A673 (cell line): ENCODE results near the gene JPT1. TPM values are rescaled to one million over a fixed set of nuclear protein-coding genes. Genes with fewer than 3 reads are reported as not detected.
A peak's percentile ranks its signal among the peaks of the same experiment; 100 is the strongest.

ENCODE experiments used
- BruUV-seq: library from RNA; stranded (reverse); fragments of 400-500 nt; replicated peaks from 2 replicates; lab custom pipeline; 2021; lab: Mats Ljungman, UMichigan
- CTCF ChIA-PET: fragments of 300-600 bp; sonication (Branson Sonifier 250); formaldehyde crosslinking; loops from one replicate; lab custom pipeline; 2022; ENCODE audit warnings: antibody characterized with exemption; lab: Charles Lee
- POLR2A ChIA-PET: fragments of 300-600 bp; sonication (Branson Sonifier 250); formaldehyde crosslinking; loops from one replicate; lab custom pipeline; 2022; ENCODE audit warnings: antibody characterized with exemption; ENCODE audit not compliant: low non-redundant PET; lab: Charles Lee
- DNase-seq: peaks from one replicate; pipeline ENCODE4 v3.0.0-alpha.2; 2015; ENCODE audit warnings: low spot score
- H3K27ac ChIP-seq: fragments of 200-600 bp; sonication (generic); 2 replicates; pipeline ENCODE4 v1.5.1; 2016; ENCODE audit warnings: mixed run types, low read depth, mild to moderate bottlenecking, mixed read lengths, antibody characterized with exemption, low read length; ENCODE audit not compliant: poor library complexity, severe bottlenecking
- H3K27me3 ChIP-seq: fragments of 200-600 bp; sonication (generic); replicated peaks from 2 replicates; pipeline ENCODE4 v1.6.1; 2017; ENCODE audit warnings: mixed run types, low read depth, mild to moderate bottlenecking, mixed read lengths, antibody characterized with exemption, low read length; ENCODE audit not compliant: insufficient read depth, poor library complexity
- H3K36me3 ChIP-seq: fragments of 200-600 bp; sonication (generic); 2 replicates; pipeline ENCODE4 v1.6.1; 2016; ENCODE audit warnings: mixed run types, mild to moderate bottlenecking, mixed read lengths, antibody characterized with exemption, low read length; ENCODE audit not compliant: insufficient read depth, poor library complexity, severe bottlenecking
- H3K4me1 ChIP-seq: fragments of 200-600 bp; sonication (generic); 2 replicates; pipeline ENCODE4 v1.6.1; 2017; ENCODE audit warnings: mixed run types, mild to moderate bottlenecking, mixed read lengths, antibody characterized with exemption, low read length; ENCODE audit not compliant: insufficient read depth, poor library complexity, severe bottlenecking
- H3K4me3 ChIP-seq: fragments of 200-600 bp; sonication (generic); 2 replicates; pipeline ENCODE4 v1.5.1; 2016; ENCODE audit warnings: low read depth, mixed run types, mild to moderate bottlenecking, mixed read lengths, low read length; ENCODE audit not compliant: poor library complexity, severe bottlenecking
- H3K9me3 ChIP-seq: fragments of 200-600 bp; sonication (generic); 2 replicates; pipeline ENCODE4 v1.6.1; 2016; ENCODE audit warnings: mixed run types, low read depth, mild to moderate bottlenecking, mixed read lengths, antibody characterized with exemption, low read length; ENCODE audit not compliant: poor library complexity, severe bottlenecking
- CTCF ChIP-seq: fragments of 300-800, 200-600 bp; sonication (generic); conservative IDR thresholded peaks from 2 replicates; pipeline ENCODE4 v1.5.1; 2017; ENCODE audit warnings: low read depth, mild to moderate bottlenecking, antibody characterized with exemption, low read length, moderate library complexity, mixed read lengths
- EZH2 ChIP-seq: fragments of 200-600 bp; sonication (generic); IDR thresholded peaks from 2 replicates; pipeline ENCODE4 v1.6.1; 2017; ENCODE audit warnings: borderline replicate concordance, low read depth, mild to moderate bottlenecking, mixed read lengths, antibody characterized with exemption, low read length; ENCODE audit not compliant: poor library complexity, severe bottlenecking
- intact Hi-C: fragments of 100-400 bp; cut with micrococcal nuclease; formaldehyde crosslinking; loops from one replicate; pipeline ENCODE4 v1.10.0; 2022; ENCODE audit not compliant: unreplicated experiment
- total RNA-seq: library from RNA; stranded (reverse); gene quantifications from 2 replicates; pipeline ENCODE4 v1.2.3, GENCODE V29; 2021

Gene JPT1
- total RNA-seq, 1 experiment from 2014 or later: 526 TPM

DNA sequence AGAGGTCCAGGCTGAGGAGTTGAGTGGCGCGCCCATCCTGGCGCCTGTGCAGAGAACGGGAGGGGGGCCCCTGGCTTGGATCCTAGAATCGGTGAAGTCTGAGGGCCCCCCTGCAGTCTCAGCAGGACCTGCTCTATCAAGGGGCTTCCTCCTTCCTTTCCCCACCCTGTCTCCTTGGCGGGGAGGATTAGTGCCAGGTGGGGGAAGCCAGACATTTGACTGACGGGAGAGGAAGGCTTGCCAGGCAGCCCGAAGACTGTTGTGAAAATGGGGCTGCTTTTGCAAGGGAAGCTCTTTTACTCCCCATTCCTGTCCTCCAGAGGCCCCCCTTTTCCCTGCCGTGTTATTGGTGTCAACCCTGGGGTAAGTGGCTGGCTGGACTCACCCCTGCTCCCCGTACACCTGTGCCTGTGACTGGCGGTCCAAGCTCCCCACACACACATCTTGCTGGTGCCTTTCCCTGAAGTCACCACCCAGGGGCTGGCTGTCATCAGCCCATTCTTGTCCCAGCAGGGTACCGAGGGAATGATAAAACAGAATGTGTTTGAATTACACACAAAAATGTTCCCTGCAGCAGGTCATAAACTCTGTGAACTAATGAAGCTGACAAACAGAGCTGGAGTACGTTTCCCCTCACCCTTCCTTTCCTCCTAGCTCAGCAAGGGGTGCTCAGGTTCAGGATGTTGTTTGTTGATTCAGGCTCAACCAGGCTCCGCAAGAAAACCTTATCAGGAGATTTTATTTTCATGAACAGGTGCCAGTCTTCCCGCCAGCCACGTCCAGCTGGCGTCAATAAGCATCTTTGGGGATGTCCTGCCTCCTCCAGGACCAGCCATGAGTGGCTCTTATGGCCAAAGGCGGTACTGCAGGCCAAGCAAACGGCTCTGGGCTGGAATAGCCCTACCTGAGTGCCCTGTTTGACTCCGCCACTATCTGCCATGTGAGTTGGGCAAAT, 48.9 kb downstream of the JPT1 start:
- Histone ChIP-seq H3K9me3 (no peaks in the 10 kb centered on the region), H3K4me1 (peaks cover 10% of the 10 kb centered on the region), H3K27ac (no peak overlapping the region), H3K4me3 (no peak overlapping the region), H3K27me3 (no peaks in the 10 kb centered on the region), H3K36me3 (no peaks in the 10 kb centered on the region)
- intact Hi-C loops: no loop called here
- POLR2A ChIA-PET: no interaction called here
- TF ChIP-seq EZH2 (no peak), CTCF (peak; percentile 63)
- CTCF ChIA-PET: interaction anchor here (0.6 to 3.4 kb wide), 2 partner anchors 9 to 336 kb away, joined by 3 to 11 read pairs; no protein-coding TSS in a partner anchor
- DNase-seq: peak; percentile 45
- BruUV-seq: no TSS peak

DNA sequence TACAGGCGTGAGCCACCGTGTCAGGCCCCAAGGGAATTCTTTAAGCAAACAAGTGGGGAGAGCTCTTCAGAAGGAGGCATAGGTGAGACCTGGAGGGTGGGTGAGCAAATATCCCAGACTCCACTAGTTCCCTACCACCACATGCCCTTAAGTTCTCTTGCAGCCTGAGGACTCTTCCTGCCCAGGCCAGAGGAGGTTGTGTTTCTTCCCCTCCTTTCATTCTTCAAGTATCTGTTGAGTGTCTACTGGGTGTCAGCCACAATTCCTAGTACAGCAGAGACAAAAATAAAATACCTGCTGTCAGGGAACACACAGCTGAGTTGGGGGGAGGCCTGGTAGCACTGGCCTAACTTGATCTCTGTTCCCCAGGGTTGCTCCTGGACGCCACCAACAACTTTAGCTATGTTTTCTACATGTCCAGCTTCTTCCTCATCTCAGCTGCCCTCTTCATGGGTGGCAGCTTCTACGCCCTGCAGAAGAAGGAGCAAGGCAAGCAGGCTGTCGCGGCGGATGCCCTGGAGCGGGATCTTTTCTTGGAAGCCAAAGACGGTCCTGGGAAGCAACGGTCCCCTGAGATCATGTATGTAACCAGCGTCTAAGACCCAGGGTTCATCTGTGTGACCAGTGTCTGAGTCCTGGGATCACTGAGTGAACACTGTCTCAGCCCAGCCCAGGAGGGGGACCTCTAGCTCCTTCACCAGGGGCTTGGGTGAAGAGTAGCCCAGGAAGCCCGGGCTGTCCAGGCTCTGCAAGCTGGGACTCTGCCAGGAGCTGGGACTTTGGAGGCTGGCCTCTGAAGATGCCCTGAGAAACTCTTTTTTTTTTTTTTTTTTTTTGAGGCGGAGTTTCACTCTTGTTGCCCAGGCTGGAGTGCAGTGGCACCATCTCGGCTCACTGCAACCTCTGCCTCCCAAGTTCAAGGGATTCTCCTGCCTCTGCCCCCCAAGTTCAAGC, 50.4 kb downstream of the JPT1 start:
- ChIA-PET POLR2A (interaction anchor here (0.6 kb wide), 1 partner anchor 20 kb away, joined by 3 read pairs; no protein-coding TSS in a partner anchor), CTCF (interaction anchor here (0.6 to 3.4 kb wide), 2 partner anchors 10 to 270 kb away, joined by 11 to 12 read pairs; no protein-coding TSS in a partner anchor)
- no peak overlapping the region for H3K27ac ChIP-seq
- TF ChIP-seq CTCF (no peak), EZH2 (no peak)
- no peak overlapping the region for H3K4me3 ChIP-seq
- no peaks in the 10 kb centered on the region for H3K27me3 ChIP-seq
- no peaks in the 10 kb centered on the region for H3K36me3 ChIP-seq
- BruUV-seq: no TSS peak
- no peak for DNase-seq
- peaks cover 10% of the 10 kb centered on the region for H3K4me1 ChIP-seq
- intact Hi-C loops: no loop called here
- no peaks in the 10 kb centered on the region for H3K9me3 ChIP-seq

DNA sequence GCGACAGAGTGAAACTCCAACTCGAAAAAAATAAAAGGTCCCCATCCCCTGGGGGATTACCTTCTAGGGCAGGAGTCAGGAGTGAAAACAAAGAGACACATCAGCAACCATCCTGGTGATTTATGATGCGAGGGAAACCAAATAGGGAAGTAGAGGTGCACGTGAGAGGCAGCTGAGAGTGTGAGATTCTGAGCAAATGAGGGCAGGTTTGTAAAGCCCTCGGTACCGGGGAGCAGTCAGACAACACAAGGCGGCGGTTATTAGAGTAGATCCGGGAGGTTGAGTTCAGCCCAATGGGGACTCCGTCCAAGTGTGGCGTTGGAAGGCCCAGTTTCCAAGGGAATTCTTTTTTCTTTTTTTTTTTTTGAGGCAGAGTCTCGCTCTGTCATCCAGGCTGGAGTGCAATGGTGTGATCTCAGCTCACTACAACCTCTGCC, 51.9 kb downstream of the JPT1 start:
- no TSS peak for BruUV-seq
- Histone ChIP-seq H3K4me3 (no peak overlapping the region), H3K27ac (no peak overlapping the region), H3K4me1 (peaks cover 10% of the 10 kb centered on the region), H3K9me3 (no peaks in the 10 kb centered on the region), H3K27me3 (no peaks in the 10 kb centered on the region), H3K36me3 (no peaks in the 10 kb centered on the region)
- CTCF ChIA-PET: no interaction called here
- intact Hi-C loops: no loop called here
- POLR2A ChIA-PET: no interaction called here
- DNase-seq: no peak
- no peak for TF ChIP-seq EZH2
